Prostate gland (tissue), 2 donors: Measurements from ENCODE around the gene ZSWIM3. TPM values are rescaled to one million over a fixed set of nuclear protein-coding genes. Genes with fewer than 3 reads are reported as not detected.

ENCODE experiments used
- DNase-seq: peaks from one replicate; pipeline ENCODE4 v3.0.0-alpha.2; 2019; ENCODE audit warnings: low spot score
- H3K27ac ChIP-seq, 2 donors: fragments of 200-600 bp; sonication (generic); 2 replicates each; pipeline ENCODE4 v1.5.1; 2017 to 2019
- H3K27me3 ChIP-seq: fragments of 200-600 bp; sonication (generic); replicated peaks from 2 replicates; pipeline ENCODE4 v1.5.1; 2019; ENCODE audit not compliant: insufficient read depth
- H3K36me3 ChIP-seq, 2 donors: fragments of 200-600 bp; sonication (generic); 1 replicate in 1 of 2; 2 replicates in 1 of 2; pipeline versions ENCODE4 v1.5.1 to v1.8.1; 2017 to 2019
- H3K4me1 ChIP-seq: fragments of 200-600 bp; sonication (generic); replicated peaks from 2 replicates; pipeline ENCODE4 v1.5.1; 2019
- H3K4me3 ChIP-seq, 2 donors: fragments of 200-600 bp; sonication (generic); 2 replicates each; pipeline ENCODE4 v1.5.1; 2017 to 2019
- H3K9me3 ChIP-seq: fragments of 200-600 bp; sonication (generic); 2 replicates; pipeline ENCODE4 v1.5.1; 2017
- POLR2A ChIP-seq: fragments of 450-650 bp; IDR thresholded peaks from one replicate; pipeline ENCODE4 v1.6.1; 2016; ENCODE audit warnings: antibody characterized with exemption, mild to moderate bottlenecking
- POLR2AphosphoS5 ChIP-seq: sonication (generic); formaldehyde crosslinking; IDR thresholded peaks from one replicate; pipeline ENCODE4 v1.6.1; 2017; ENCODE audit warnings: antibody characterized with exemption
- WGBS: methylation state at CpG from one replicate; pipeline ENCODE4 v1.1.5; 2018; 5-methylcytosine and 5-hydroxymethylcytosine counted together
- intact Hi-C: fragments of 100-400 bp; cut with DNase I; formaldehyde crosslinking; loops from one replicate; pipeline ENCODE4 v1.14.2; 2022
- total RNA-seq, 2 donors: library from RNA; depleted of rRNA; stranded (reverse); fragments of >200 nt; gene quantifications; one replicate each; pipeline ENCODE4 v1.1.0, GENCODE V29; 2016
- TF ChIP-seq, protein P1 (sequence below), 4 experiments: fragments of 200-600 bp in 2 of 4; fragments of 450-650 bp in 2 of 4; sonication (generic) in 2 of 4; IDR thresholded peaks; 1 replicate in 3 of 4; 2 replicates in 1 of 4; pipeline ENCODE4 v1.5.1; 2016 to 2019; ENCODE audit warnings: antibody characterized with exemption in 4 of 4, mild to moderate bottlenecking in 2 of 4, moderate library complexity in 2 of 4

Gene ZSWIM3
- total RNA-seq, 2 donors from 2014 or later = 4.3 to 11.9 TPM

- H3K4me1 ChIP-seq = no peaks in the 10 kb centered on the region
- 8% methylated on average over 4 of the region's 4 CpGs for WGBS
- H3K4me3 ChIP-seq = peak overlapping the region; percentile 29 to 32
- no peak for TF ChIP-seq POLR2A
- no peak for TF ChIP-seq POLR2AphosphoS5
- no peaks in the 10 kb centered on the region for H3K9me3 ChIP-seq
- no peaks in the 10 kb centered on the region for H3K27me3 ChIP-seq
- H3K36me3 ChIP-seq = no peaks in the 10 kb centered on the region
- DNase-seq = no peak
- H3K27ac ChIP-seq = peak overlapping the region in 1 of 2 donors; percentile 65
- intact Hi-C loops = no loop called here
Observed at GRCh38 chr20:45912344-45912682, 54.9 kb downstream of the ZSWIM3 start.

DNA sequence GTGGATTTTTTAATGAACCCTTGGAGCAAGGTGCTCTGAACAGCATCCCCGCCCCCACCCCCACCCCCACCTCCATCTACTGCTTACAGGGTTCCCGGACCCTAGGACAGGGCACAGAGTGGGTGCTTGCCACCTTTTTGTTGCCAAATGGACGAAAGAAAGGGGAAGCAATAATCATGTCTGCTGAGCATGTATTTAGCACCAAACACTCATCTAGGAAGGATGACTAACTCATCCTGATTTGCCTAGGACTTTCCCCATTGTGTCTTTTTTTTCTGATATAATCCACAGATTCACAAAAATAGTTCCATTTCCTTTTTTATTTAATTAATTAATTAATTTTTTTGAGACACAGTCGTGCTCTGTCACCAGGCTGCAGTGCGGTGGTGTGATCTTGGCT is 55.7 kb downstream of the ZSWIM3 start:
- TF ChIP-seq POLR2AphosphoS5 (no peak), POLR2A (no peak)
- TF ChIP-seq, protein P1, sequence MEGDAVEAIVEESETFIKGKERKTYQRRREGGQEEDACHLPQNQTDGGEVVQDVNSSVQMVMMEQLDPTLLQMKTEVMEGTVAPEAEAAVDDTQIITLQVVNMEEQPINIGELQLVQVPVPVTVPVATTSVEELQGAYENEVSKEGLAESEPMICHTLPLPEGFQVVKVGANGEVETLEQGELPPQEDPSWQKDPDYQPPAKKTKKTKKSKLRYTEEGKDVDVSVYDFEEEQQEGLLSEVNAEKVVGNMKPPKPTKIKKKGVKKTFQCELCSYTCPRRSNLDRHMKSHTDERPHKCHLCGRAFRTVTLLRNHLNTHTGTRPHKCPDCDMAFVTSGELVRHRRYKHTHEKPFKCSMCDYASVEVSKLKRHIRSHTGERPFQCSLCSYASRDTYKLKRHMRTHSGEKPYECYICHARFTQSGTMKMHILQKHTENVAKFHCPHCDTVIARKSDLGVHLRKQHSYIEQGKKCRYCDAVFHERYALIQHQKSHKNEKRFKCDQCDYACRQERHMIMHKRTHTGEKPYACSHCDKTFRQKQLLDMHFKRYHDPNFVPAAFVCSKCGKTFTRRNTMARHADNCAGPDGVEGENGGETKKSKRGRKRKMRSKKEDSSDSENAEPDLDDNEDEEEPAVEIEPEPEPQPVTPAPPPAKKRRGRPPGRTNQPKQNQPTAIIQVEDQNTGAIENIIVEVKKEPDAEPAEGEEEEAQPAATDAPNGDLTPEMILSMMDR (IDR thresholded peaks at IDR 0.05) = no peak
- no peak overlapping the region for H3K4me3 ChIP-seq
- no peaks in the 10 kb centered on the region for H3K9me3 ChIP-seq
- H3K36me3 ChIP-seq = no peaks in the 10 kb centered on the region
- H3K27me3 ChIP-seq = no peaks in the 10 kb centered on the region
- H3K4me1 ChIP-seq = no peaks in the 10 kb centered on the region
- intact Hi-C loops = no loop called here
- no peak overlapping the region for H3K27ac ChIP-seq
- WGBS = 53% methylated on average over 5 of the region's 5 CpGs
- no peak for DNase-seq

GRCh38 chr20:45917790-45918141 is 60.4 kb downstream of the ZSWIM3 start:
- 50% methylated on average over 5 of the region's 5 CpGs for WGBS
- H3K9me3 ChIP-seq = no peaks in the 10 kb centered on the region
- no peak overlapping the region for H3K4me3 ChIP-seq
- DNase-seq = no peak
- no peak for TF ChIP-seq POLR2A
- TF ChIP-seq POLR2AphosphoS5 = no peak
- TF ChIP-seq, protein P1 (IDR thresholded peaks at IDR 0.05) = no peak
- H3K27ac ChIP-seq = peak overlapping the region; percentile 7 to 45
- H3K4me1 ChIP-seq = no peaks in the 10 kb centered on the region
- no peaks in the 10 kb centered on the region for H3K27me3 ChIP-seq
- intact Hi-C loops = no loop called here
- no peaks in the 10 kb centered on the region for H3K36me3 ChIP-seq

DNA sequence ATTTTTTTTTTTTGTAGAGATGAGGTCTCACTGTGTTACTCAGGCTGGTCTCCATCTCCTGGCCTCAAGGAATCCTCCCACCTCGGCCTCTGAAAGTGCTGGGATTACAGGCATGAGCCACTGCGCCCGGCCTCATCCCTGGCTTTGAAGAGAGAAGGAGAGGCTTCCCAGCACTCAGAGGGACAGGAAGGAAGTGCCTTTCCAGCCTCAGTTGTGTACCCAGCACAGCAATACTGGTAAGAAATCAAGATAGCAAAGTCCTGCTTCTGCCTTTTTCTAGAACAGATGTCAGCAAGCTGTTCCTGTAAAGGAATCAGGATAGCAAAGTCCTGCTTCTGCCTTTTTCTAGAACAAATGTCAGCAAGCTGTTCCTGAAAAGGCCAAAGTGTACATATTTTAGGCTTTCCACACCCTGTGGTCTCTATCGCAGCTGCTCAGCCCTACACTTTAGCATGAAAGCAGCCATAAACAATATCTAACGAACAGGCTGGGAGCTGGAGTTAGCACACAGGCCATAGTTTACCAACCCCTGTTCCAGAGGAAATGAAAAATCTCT is 60.8 kb downstream of the ZSWIM3 start:
- TF ChIP-seq POLR2A (no peak), POLR2AphosphoS5 (no peak)
- TF ChIP-seq, protein P1 (IDR thresholded peaks at IDR 0.05) = no peak
- intact Hi-C loops = no loop called here
- 80% methylated on average over 5 of the region's 5 CpGs for WGBS
- no peaks in the 10 kb centered on the region for H3K9me3 ChIP-seq
- no peaks in the 10 kb centered on the region for H3K4me1 ChIP-seq
- no peak overlapping the region for H3K4me3 ChIP-seq
- peak overlapping the region; percentile 7 to 45 for H3K27ac ChIP-seq
- no peaks in the 10 kb centered on the region for H3K36me3 ChIP-seq
- H3K27me3 ChIP-seq = no peaks in the 10 kb centered on the region
- no peak for DNase-seq

- no peaks in the 10 kb centered on the region for H3K9me3 ChIP-seq
- H3K4me1 ChIP-seq = no peaks in the 10 kb centered on the region
- WGBS = 77% methylated on average over 12 of the region's 12 CpGs
- no peaks in the 10 kb centered on the region for H3K36me3 ChIP-seq
- TF ChIP-seq, protein P1 (IDR thresholded peaks at IDR 0.05) = no peak
- no peak for TF ChIP-seq POLR2A
- no peak for TF ChIP-seq POLR2AphosphoS5
- no peaks in the 10 kb centered on the region for H3K27me3 ChIP-seq
- peak overlapping the region; percentile 7 to 45 for H3K27ac ChIP-seq
- no peak overlapping the region for H3K4me3 ChIP-seq
- intact Hi-C loops = no loop called here
- DNase-seq = no peak
Observed at GRCh38 chr20:45918779-45919537, 61.5 kb downstream of the ZSWIM3 start.
